ENCODE measurements around the gene SCRN1.
"Not testable (repeated sequence)": the region's sequence is repeated elsewhere in the genome, so short reads cannot be mapped to it uniquely, and the experiment has no call there.

SCRN1 gene

GRCh38 chr7:29968683-29969395 lies 20.8 kb downstream of the SCRN1 start:
- DNase-seq (ENCODE audit: low read depth in 2 of 2) = no peak

GRCh38 chr7:29965030-29965429 lies 24.6 kb downstream of the SCRN1 start:
- no peak for DNase-seq (ENCODE audit: low read depth in 2 of 2)

- DNase-seq (ENCODE audit: low read depth in 2 of 2) = no peak
Measured at GRCh38 chr7:29962035-29962434, 27.6 kb downstream of the SCRN1 start.

GRCh38 chr7:29961611-29962010 lies 28.0 kb downstream of the SCRN1 start:
- not testable (repeated sequence) for DNase-seq (ENCODE audit: low read depth in 2 of 2)

GRCh38 chr7:29958667-29959358 lies 30.8 kb downstream of the SCRN1 start:
- DNase-seq (ENCODE audit: low read depth in 2 of 2) = no peak

GRCh38 chr7:29957521-29958310 lies 31.9 kb downstream of the SCRN1 start:
- no peak for DNase-seq (ENCODE audit: low read depth in 2 of 2)

- DNase-seq (ENCODE audit: low read depth in 2 of 2) = no peak
Measured at GRCh38 chr7:29956487-29956836, 33.1 kb downstream of the SCRN1 start.

GRCh38 chr7:29955799-29956486 lies 33.7 kb downstream of the SCRN1 start:
- no peak for DNase-seq (ENCODE audit: low read depth in 2 of 2)

- no peak for DNase-seq (ENCODE audit: low read depth in 2 of 2)
Measured at GRCh38 chr7:29955075-29955792, 34.4 kb downstream of the SCRN1 start.

- no peak for DNase-seq (ENCODE audit: low read depth in 2 of 2)
Measured at GRCh38 chr7:29953726-29954347, 35.8 kb downstream of the SCRN1 start.

- no peak for DNase-seq (ENCODE audit: low read depth in 2 of 2)
Measured at GRCh38 chr7:29951206-29951605, 38.4 kb downstream of the SCRN1 start.

- no peak for DNase-seq (ENCODE audit: low read depth in 2 of 2)
Measured at GRCh38 chr7:29950480-29950879, 39.1 kb downstream of the SCRN1 start.

- DNase-seq (ENCODE audit: low read depth in 2 of 2) = no peak
Measured at GRCh38 chr7:29948587-29948986, 41.0 kb downstream of the SCRN1 start.

GRCh38 chr7:29946428-29947186 lies 43.0 kb downstream of the SCRN1 start:
- DNase-seq (ENCODE audit: low read depth in 2 of 2) = no peak

- no peak for DNase-seq (ENCODE audit: low read depth in 2 of 2)
Measured at GRCh38 chr7:29945259-29945809, 44.3 kb downstream of the SCRN1 start.

- DNase-seq (ENCODE audit: low read depth in 2 of 2) = no peak
Measured at GRCh38 chr7:29940199-29940598, 49.4 kb downstream of the SCRN1 start.

GRCh38 chr7:29937132-29937531 lies 52.5 kb downstream of the SCRN1 start:
- no peak for DNase-seq (ENCODE audit: low read depth in 2 of 2)

- DNase-seq (ENCODE audit: low read depth in 2 of 2) = no peak
Measured at GRCh38 chr7:29935111-29935510, 54.5 kb downstream of the SCRN1 start.

- DNase-seq (ENCODE audit: low read depth in 2 of 2) = no peak
Measured at GRCh38 chr7:29929018-29929807, 60.4 kb downstream of the SCRN1 start.
